Vagina (tissue), 2 donors: ENCODE measurements around the gene CXCL11. TPM values are rescaled to one million over a fixed set of nuclear protein-coding genes. Genes with fewer than 3 reads are reported as not detected.

ENCODE experiments used
- DNase-seq, 2 donors: peaks; one replicate each; pipeline ENCODE4 v3.0.0-alpha.2; 2017; ENCODE audit errors: extremely low spot score in 2 of 2
- H3K27ac ChIP-seq: fragments of 200-600 bp; sonication (generic); one replicate; pipeline ENCODE4 v1.5.1; 2019
- H3K27me3 ChIP-seq: fragments of 200-600 bp; sonication (generic); one replicate; pipeline ENCODE4 v1.5.1; 2019
- H3K36me3 ChIP-seq, 2 donors: fragments of 200-600 bp; sonication (generic); one replicate each; pipeline ENCODE4 v1.5.1; 2017 to 2019
- H3K4me1 ChIP-seq: fragments of 200-600 bp; sonication (generic); one replicate; pipeline ENCODE4 v1.5.1; 2019
- H3K4me3 ChIP-seq, 2 donors: fragments of 200-600 bp; sonication (generic); 1 replicate in 1 of 2; 2 replicates in 1 of 2; pipeline ENCODE4 v1.5.1; 2016 to 2019
- H3K9me3 ChIP-seq: fragments of 200-600 bp; sonication (generic); one replicate; pipeline ENCODE4 v1.5.1; 2019
- CTCF ChIP-seq, 3 experiments: fragments of 450-650 bp in 2 of 3; fragments of 200-600 bp in 1 of 3; sonication (generic) in 1 of 3; IDR thresholded peaks; one replicate each; pipeline ENCODE4 v1.5.1; 2017 to 2019; ENCODE audit warnings: antibody characterized with exemption in 3 of 3, mild to moderate bottlenecking in 2 of 3, moderate library complexity in 2 of 3
- POLR2A ChIP-seq, 2 donors: fragments of 450-650 bp; IDR thresholded peaks; one replicate each; pipeline ENCODE4 v1.6.1; 2017; ENCODE audit warnings: antibody characterized with exemption in 2 of 2, mild to moderate bottlenecking in 2 of 2, moderate library complexity in 2 of 2
- POLR2AphosphoS5 ChIP-seq, 2 donors: sonication (generic); formaldehyde crosslinking; IDR thresholded peaks; one replicate each; pipeline ENCODE4 v1.9.0; 2017; ENCODE audit warnings: antibody characterized with exemption in 2 of 2, mild to moderate bottlenecking in 2 of 2, low read depth in 1 of 2; ENCODE audit not compliant: insufficient read depth in 1 of 2
- intact Hi-C: fragments of 100-400 bp; cut with DNase I; formaldehyde crosslinking; loops from one replicate; pipeline ENCODE4 v1.15.1; 2023
- total RNA-seq: library from RNA; depleted of rRNA; stranded (reverse); fragments of >200 nt; gene quantifications from one replicate; pipeline ENCODE4 v1.2.3, GENCODE V29; 2016

CXCL11 gene
- total RNA-seq, 1 donor from 2014 or later: not detected

- H3K4me3 ChIP-seq: no peak overlapping the region
- no peaks in the 10 kb centered on the region for H3K9me3 ChIP-seq
- no peaks in the 10 kb centered on the region for H3K36me3 ChIP-seq
- TF ChIP-seq CTCF (IDR thresholded peaks at IDR 0.05): no peak
- no peak for TF ChIP-seq POLR2A (IDR thresholded peaks at IDR 0.05)
- TF ChIP-seq POLR2AphosphoS5 (IDR thresholded peaks at IDR 0.05; ENCODE audit: insufficient read depth in 1 of 2, low read depth in 1 of 2): no peak
- intact Hi-C loops: no loop called here
- H3K4me1 ChIP-seq: peaks cover 16% of the 10 kb centered on the region
- H3K27me3 ChIP-seq: no peaks in the 10 kb centered on the region
- H3K27ac ChIP-seq: no peak overlapping the region
- DNase-seq: no peak
These were observed 22.3 kb downstream of the CXCL11 start for GRCh38 chr4:76013540-76013939.

GRCh38 chr4:76012388-76012801, 23.5 kb downstream of the CXCL11 start:
- Histone ChIP-seq H3K36me3 (no peaks in the 10 kb centered on the region), H3K9me3 (no peaks in the 10 kb centered on the region), H3K4me1 (peaks cover 16% of the 10 kb centered on the region), H3K27me3 (no peaks in the 10 kb centered on the region), H3K4me3 (peak overlapping the region in 1 of 2 donors; percentile 1), H3K27ac (peak overlapping the region; percentile 65)
- no peak for DNase-seq
- intact Hi-C loops: no loop called here
- TF ChIP-seq CTCF (IDR thresholded peaks at IDR 0.05): no peak
- no peak for TF ChIP-seq POLR2AphosphoS5 (IDR thresholded peaks at IDR 0.05; ENCODE audit: insufficient read depth in 1 of 2, low read depth in 1 of 2)
- no peak for TF ChIP-seq POLR2A (IDR thresholded peaks at IDR 0.05)

- no peaks in the 10 kb centered on the region for H3K36me3 ChIP-seq
- intact Hi-C loops: no loop called here
- H3K4me3 ChIP-seq: peak overlapping the region in 1 of 2 donors; percentile 1
- no peaks in the 10 kb centered on the region for H3K27me3 ChIP-seq
- H3K4me1 ChIP-seq: peaks cover 16% of the 10 kb centered on the region
- H3K27ac ChIP-seq: peak overlapping the region; percentile 65
- H3K9me3 ChIP-seq: no peaks in the 10 kb centered on the region
- no peak for DNase-seq
- TF ChIP-seq POLR2A (IDR thresholded peaks at IDR 0.05): no peak
- no peak for TF ChIP-seq POLR2AphosphoS5 (IDR thresholded peaks at IDR 0.05; ENCODE audit: insufficient read depth in 1 of 2, low read depth in 1 of 2)
- no peak for TF ChIP-seq CTCF (IDR thresholded peaks at IDR 0.05)
These were observed 24.0 kb downstream of the CXCL11 start for GRCh38 chr4:76011700-76012387.

GRCh38 chr4:76011018-76011670, 24.7 kb downstream of the CXCL11 start:
- peaks cover 16% of the 10 kb centered on the region for H3K4me1 ChIP-seq
- no peak for DNase-seq
- no peak for TF ChIP-seq POLR2A (IDR thresholded peaks at IDR 0.05)
- TF ChIP-seq CTCF (IDR thresholded peaks at IDR 0.05): no peak
- TF ChIP-seq POLR2AphosphoS5 (IDR thresholded peaks at IDR 0.05; ENCODE audit: insufficient read depth in 1 of 2, low read depth in 1 of 2): no peak
- peak overlapping the region; percentile 65 for H3K27ac ChIP-seq
- no peaks in the 10 kb centered on the region for H3K9me3 ChIP-seq
- H3K36me3 ChIP-seq: no peaks in the 10 kb centered on the region
- H3K27me3 ChIP-seq: no peaks in the 10 kb centered on the region
- peak overlapping the region in 1 of 2 donors; percentile 1 for H3K4me3 ChIP-seq
- intact Hi-C loops: no loop called here

- TF ChIP-seq CTCF (IDR thresholded peaks at IDR 0.05) (no peak), POLR2AphosphoS5 (IDR thresholded peaks at IDR 0.05; ENCODE audit: insufficient read depth in 1 of 2, low read depth in 1 of 2) (no peak), POLR2A (IDR thresholded peaks at IDR 0.05) (no peak)
- no peaks in the 10 kb centered on the region for H3K36me3 ChIP-seq
- H3K27me3 ChIP-seq: no peaks in the 10 kb centered on the region
- peaks cover 16% of the 10 kb centered on the region for H3K4me1 ChIP-seq
- H3K4me3 ChIP-seq: no peak overlapping the region
- DNase-seq: no peak
- H3K27ac ChIP-seq: no peak overlapping the region
- intact Hi-C loops: no loop called here
- H3K9me3 ChIP-seq: no peaks in the 10 kb centered on the region
These were observed 25.3 kb downstream of the CXCL11 start for GRCh38 chr4:76010576-76010975.
